GM12878 (cell line): Measurements from ENCODE around the gene ITM2C. TPM values are rescaled to one million over a fixed set of nuclear protein-coding genes. Genes with fewer than 3 reads are reported as not detected.
A peak's percentile ranks its signal among the peaks of the same experiment; 100 is the strongest.

Source experiments
- ATAC-seq: fragments of 200-7000 bp; cut with Tn5 transposase; 3 replicates; pipeline ENCODE4 v1.9.1; 2020; ENCODE audit warnings: mild to moderate bottlenecking, moderate library complexity
- BruUV-seq: library from RNA; stranded (reverse); fragments of 400-500 nt; replicated peaks from 2 replicates; lab custom pipeline; 2021; lab: Mats Ljungman, UMichigan
- CTCF ChIA-PET: fragments of 300-600 bp; sonication (Branson Sonifier 250); formaldehyde crosslinking; extraction: SDS; loops from one replicate; lab custom pipeline; 2021; ENCODE audit warnings: inconsistent platforms; lab: Yijun Ruan, JAX
- POLR2A ChIA-PET: fragments of 350-600 bp; formaldehyde crosslinking; extraction: SDS; loops from one replicate; lab custom pipeline; 2021; ENCODE audit warnings: inconsistent platforms; lab: Charles Lee
- RAD21 ChIA-PET: fragments of 300-600 bp; sonication (Branson Sonifier 250); formaldehyde crosslinking; loops from one replicate; lab custom pipeline; 2023; ENCODE audit warnings: antibody characterized with exemption; ENCODE audit not compliant: unreplicated experiment; lab: Charles Lee
- SMC1A ChIA-PET: fragments of 300-600 bp; sonication (Branson Sonifier 250); formaldehyde crosslinking; loops from one replicate; lab custom pipeline; 2023; ENCODE audit not compliant: unreplicated experiment, uncharacterized antibody; lab: Charles Lee
- DNase-seq: peaks from one replicate; pipeline ENCODE4 v3.0.0-alpha.2; 2011; ENCODE audit warnings: low read depth, low spot score
- FAIRE-seq: peaks from 3 replicates; lab custom pipeline; 2011; peaks lifted over from hg19 to GRCh38; lab: Jason Lieb, UNC
- H2AFZ ChIP-seq: 2 replicates; pipeline ENCODE4 v1.6.0; 2011; ENCODE audit warnings: low read depth, low read length, control low read depth; ENCODE audit not compliant: control insufficient read depth
- H3K27ac ChIP-seq: 2 replicates; pipeline ENCODE4 v1.5.1; 2011; ENCODE audit warnings: control low read depth; ENCODE audit not compliant: control insufficient read depth, insufficient read depth
- H3K27me3 ChIP-seq, 2 experiments: replicated peaks in 1 of 2; 2 replicates each; pipeline versions ENCODE4 v1.6.0 to v1.6.1; 2011; ENCODE audit warnings: low read length in 1 of 2; ENCODE audit not compliant: control insufficient read depth in 2 of 2, insufficient read depth in 2 of 2
- H3K36me3 ChIP-seq, 2 experiments: 2 replicates each; pipeline ENCODE4 v1.5.1; 2011; ENCODE audit warnings: low read length in 1 of 2; ENCODE audit not compliant: control insufficient read depth in 2 of 2, insufficient read depth in 2 of 2
- H3K4me1 ChIP-seq: 2 replicates; pipeline ENCODE4 v1.6.1; 2011; ENCODE audit warnings: mild to moderate bottlenecking, low read length, moderate library complexity, mixed read lengths; ENCODE audit not compliant: control insufficient read depth, insufficient read depth
- H3K4me2 ChIP-seq: 2 replicates; pipeline ENCODE4 v1.6.0; 2011; ENCODE audit warnings: control low read depth; ENCODE audit not compliant: control insufficient read depth, insufficient read depth
- H3K4me3 ChIP-seq: fragments of 200-600 bp; sonication (generic); 2 replicates; pipeline ENCODE4 v1.5.1; 2016
- H3K79me2 ChIP-seq: 2 replicates; pipeline ENCODE4 v1.6.0; 2011; ENCODE audit warnings: low read length; ENCODE audit not compliant: control insufficient read depth, insufficient read depth
- H3K9ac ChIP-seq: 2 replicates; pipeline ENCODE4 v1.8.0; 2011; ENCODE audit warnings: low read length, control low read depth, mixed read lengths; ENCODE audit not compliant: control insufficient read depth, insufficient read depth
- H3K9me3 ChIP-seq: replicated peaks from 3 replicates; pipeline ENCODE4 v1.5.1; 2011; ENCODE audit warnings: mild to moderate bottlenecking, low read length; ENCODE audit not compliant: control insufficient read depth, insufficient read depth
- H4K20me1 ChIP-seq: 2 replicates; pipeline ENCODE4 v1.6.0; 2011; ENCODE audit not compliant: control insufficient read depth, insufficient read depth
- BMI1 ChIP-seq: fragments of 450-650 bp; IDR thresholded peaks from 2 replicates; pipeline ENCODE4 v1.6.1; 2016; ENCODE audit warnings: mild to moderate bottlenecking, moderate library complexity, borderline replicate concordance
- CBX5 ChIP-seq: sonication (generic); IDR thresholded peaks from 2 replicates; pipeline ENCODE4 v1.6.1; 2016; ENCODE audit warnings: low read depth, moderate library complexity, mild to moderate bottlenecking, inconsistent platforms
- EZH2 ChIP-seq: IDR thresholded peaks from 2 replicates; pipeline ENCODE4 v1.6.1; 2012; ENCODE audit warnings: low read depth, mild to moderate bottlenecking, control low read depth, inconsistent platforms, low read length, borderline replicate concordance; ENCODE audit not compliant: control insufficient read depth
- FOXK2 ChIP-seq: fragments of 450-650 bp; IDR thresholded peaks from 2 replicates; pipeline ENCODE4 v1.6.1; 2017; ENCODE audit warnings: mild to moderate bottlenecking, moderate library complexity
- IKZF1 ChIP-seq: fragments of 450-650 bp; conservative IDR thresholded peaks from 2 replicates; pipeline ENCODE4 v1.6.1; 2017; ENCODE audit warnings: antibody characterized with exemption, mild to moderate bottlenecking
- MXI1 ChIP-seq: fragments of 150-350 bp; IDR thresholded peaks from 2 replicates; pipeline ENCODE4 v1.6.1; 2011; ENCODE audit warnings: low read depth, mild to moderate bottlenecking, inconsistent platforms, low read length, improper control_type of control experiment
- MYC ChIP-seq: IDR thresholded peaks from 2 replicates; pipeline ENCODE4 v1.6.1; 2011; ENCODE audit warnings: mild to moderate bottlenecking, low read length, moderate library complexity, inconsistent platforms; ENCODE audit not compliant: insufficient read depth, insufficient replicate concordance, insufficient read length, severe bottlenecking
- PML ChIP-seq: IDR thresholded peaks from 2 replicates; pipeline ENCODE4 v1.6.1; 2012; ENCODE audit warnings: low read length, inconsistent platforms
- RFX5 ChIP-seq: IDR thresholded peaks from 2 replicates; pipeline ENCODE4 v1.6.1; 2011; ENCODE audit warnings: low read depth, low read length, improper control_type of control experiment
- SREBF2 ChIP-seq: IDR thresholded peaks from 2 replicates; pipeline ENCODE4 v1.6.1; 2012; ENCODE audit warnings: mild to moderate bottlenecking, low read length
- SRF ChIP-seq, 2 experiments: IDR thresholded peaks; 2 replicates each; pipeline ENCODE4 v1.6.1; 2011; ENCODE audit warnings: low read depth in 2 of 2, low read length in 2 of 2, mild to moderate bottlenecking in 1 of 2, moderate library complexity in 1 of 2
- YY1 ChIP-seq: IDR thresholded peaks from 2 replicates; pipeline ENCODE4 v1.6.1; 2011; ENCODE audit warnings: low read depth, mild to moderate bottlenecking, low read length
- WGBS: methylation state at CpG from one replicate; pipeline ENCODE4 v1.1.6; 2016; ENCODE audit warnings: low lambda C conversion rate; ENCODE audit not compliant: insufficient replicate concordance, insufficient coverage; ENCODE audit errors: missing lambda C conversion rate; 5-methylcytosine and 5-hydroxymethylcytosine counted together
- in situ Hi-C: fragments of 300-500 bp; cut with MboI; formaldehyde crosslinking; loops from 9 replicates; pipeline ENCODE4 v1.14.3; 2018; ENCODE audit warnings: mixed read lengths
- intact Hi-C: fragments of 100-400 bp; cut with micrococcal nuclease; formaldehyde crosslinking; loops from one replicate; pipeline ENCODE4 v1.14.2; 2022; ENCODE audit not compliant: unreplicated experiment
- polyA plus RNA-seq, 11 experiments: library from polyadenylated mRNA; depleted of rRNA in 4 of 11; unstranded in 6 of 11; stranded (reverse) in 5 of 11; fragments of >200 nt; fragmentation: Nextera tagmentation in 4 of 11; fragmentation: Illumina TruSeq in 1 of 11; extraction: Ambion mirVana in 4 of 11; extraction: Trizol in 1 of 11; gene quantifications; 1 replicate in 1 of 11; 2 replicates in 10 of 11; pipeline versions ENCODE4 v1.2.1 to v1.2.3, GENCODE V29; 2011 to 2016; ENCODE audit warnings: inconsistent platforms in 2 of 11, missing spikeins in 2 of 11, low read depth in 1 of 11
- total RNA-seq, 4 experiments: library from RNA; depleted of rRNA in 3 of 4; stranded (reverse); fragments of >200 nt in 3 of 4; fragmentation: Illumina TruSeq in 1 of 4; extraction: Trizol in 1 of 4; gene quantifications; 2 replicates each; pipeline versions ENCODE4 v1.2.1 to v1.2.3, GENCODE V29; 2013 to 2021
- TF ChIP-seq, protein P1 (sequence below): fragments of 150-350 bp; IDR thresholded peaks from 2 replicates; pipeline ENCODE4 v1.6.1; 2014; ENCODE audit warnings: mild to moderate bottlenecking, low read depth, low read length
- TF ChIP-seq, protein P2 (sequence below): fragments of 450-650 bp; IDR thresholded peaks from 2 replicates; pipeline ENCODE4 v1.6.1; 2017; ENCODE audit warnings: mild to moderate bottlenecking, low read depth, inconsistent platforms; ENCODE audit not compliant: poor library complexity, severe bottlenecking
- TF ChIP-seq, protein P3 (sequence below): fragments of 450-650 bp; formaldehyde crosslinking; IDR thresholded peaks from 2 replicates; pipeline ENCODE4 v1.4.0; 2022; ENCODE audit warnings: mild to moderate bottlenecking, moderate library complexity

ITM2C gene
- total and polyA plus RNA-seq, 10 of the 15 experiments (the other 5 are each of a cell fraction or from before 2014, with no cell fraction given): 5.4 to 195 (median 149) TPM

DNA sequence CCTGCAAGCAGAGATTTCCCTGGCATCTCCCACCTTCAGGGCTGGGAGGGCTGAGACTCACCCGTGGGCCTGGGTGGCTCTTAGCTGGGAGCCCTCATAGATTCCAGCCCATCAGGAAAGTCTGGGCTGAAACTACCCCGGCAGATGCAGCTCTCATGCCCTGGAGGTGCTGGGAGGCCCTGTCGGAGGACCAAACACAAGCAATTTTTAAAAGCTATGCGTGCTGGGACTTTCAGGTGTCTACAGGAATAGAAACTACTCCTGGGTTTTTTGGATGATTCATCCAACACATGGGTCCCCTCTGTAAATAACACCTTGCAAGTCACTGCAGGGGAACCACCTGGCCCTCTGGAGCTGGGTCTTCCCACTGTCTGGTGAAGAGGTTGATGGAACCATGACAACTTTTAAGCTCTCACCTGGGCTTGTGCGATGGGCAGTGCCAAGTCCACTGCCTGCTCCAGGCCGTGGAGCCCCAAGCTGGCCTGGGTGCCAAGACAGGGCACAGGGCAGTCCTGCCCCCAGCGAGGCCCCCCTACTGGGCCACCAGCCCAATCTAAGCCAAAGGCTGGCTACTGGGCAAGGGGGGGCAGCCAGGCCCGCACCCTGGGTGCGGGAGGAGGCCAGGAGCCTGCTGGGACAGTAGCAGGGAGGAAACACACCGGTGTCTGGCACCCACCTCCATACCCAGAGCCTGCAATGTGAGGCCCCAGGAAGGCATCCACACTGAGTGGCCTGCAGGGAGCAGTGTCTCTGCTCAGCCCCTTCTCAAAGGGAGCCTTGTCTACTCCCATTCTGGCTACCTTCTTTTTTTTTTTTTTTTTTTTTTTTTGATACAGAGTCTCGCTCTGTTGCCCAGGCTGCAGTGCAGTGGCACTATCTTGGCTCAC, 61.4 kb downstream of the ITM2C start:
- 8% methylated on average over 10 of the region's 11 CpGs for WGBS
- ChIA-PET CTCF (interaction anchor here (0.7 to 16.2 kb wide), 18 partner anchors 8 to 127 kb away, joined by 3 to 315 read pairs (median 12); partner anchors contain the start of gene ITM2C), SMC1A (interaction anchor here (0.8 to 16.5 kb wide), 14 partner anchors 9 to 101 kb away, joined by 3 to 248 read pairs (median 4); partner anchors contain the start of gene ITM2C), RAD21 (interaction anchor here (0.6 to 11.2 kb wide), 25 partner anchors 9 to 619 kb away, joined by 3 to 261 read pairs (median 6); partner anchors contain the start of gene ITM2C), POLR2A (interaction anchor here (0.9 to 9.7 kb wide), 13 partner anchors 12 to 102 kb away, joined by 3 to 117 read pairs (median 5); no protein-coding TSS in a partner anchor)
- peak overlapping the region; percentile 98 for H3K27ac ChIP-seq
- in situ Hi-C loops (loop anchor here (10.0 kb wide), 1 partner anchor 59 kb away; no protein-coding TSS in a partner anchor), intact Hi-C loops (loop anchor here (1.0 to 2.0 kb wide), 6 partner anchors 18 to 131 kb away; partner anchors contain the start of gene PSMD1)
- H3K4me2 ChIP-seq: peak overlapping the region; percentile 93
- ATAC-seq (peak; percentile 45), FAIRE-seq (peak; percentile 35), DNase-seq (peak; percentile 70)
- H2AFZ ChIP-seq: peak overlapping the region; percentile 42
- H3K27me3 ChIP-seq: no peaks in the 10 kb centered on the region
- H3K79me2 ChIP-seq: peaks cover 43% of the 10 kb centered on the region
- no peaks in the 10 kb centered on the region for H4K20me1 ChIP-seq
- peaks cover 42% of the 10 kb centered on the region for H3K4me1 ChIP-seq
- BruUV-seq: no TSS peak
- peak overlapping the region; percentile 95 for H3K9ac ChIP-seq
- no peaks in the 10 kb centered on the region for H3K9me3 ChIP-seq
- H3K4me3 ChIP-seq: peak overlapping the region; percentile 78
- no peaks in the 10 kb centered on the region for H3K36me3 ChIP-seq
- TF ChIP-seq IKZF1 (peak; percentile 93), SRF (IDR thresholded peaks at IDR 0.05; ENCODE audit: low read depth in 2 of 2, low read length in 2 of 2) (no peak), SREBF2 (no peak), PML (no peak), EZH2 (no peak), MYC (no peak), FOXK2 (no peak), BMI1 (peak; percentile 52; the same call in 1 of the 2 replicates), MXI1 (no peak), RFX5 (no peak), CBX5 (no peak), YY1 (no peak; the same call in 1 of the 2 replicates)
- TF ChIP-seq, protein P1, sequence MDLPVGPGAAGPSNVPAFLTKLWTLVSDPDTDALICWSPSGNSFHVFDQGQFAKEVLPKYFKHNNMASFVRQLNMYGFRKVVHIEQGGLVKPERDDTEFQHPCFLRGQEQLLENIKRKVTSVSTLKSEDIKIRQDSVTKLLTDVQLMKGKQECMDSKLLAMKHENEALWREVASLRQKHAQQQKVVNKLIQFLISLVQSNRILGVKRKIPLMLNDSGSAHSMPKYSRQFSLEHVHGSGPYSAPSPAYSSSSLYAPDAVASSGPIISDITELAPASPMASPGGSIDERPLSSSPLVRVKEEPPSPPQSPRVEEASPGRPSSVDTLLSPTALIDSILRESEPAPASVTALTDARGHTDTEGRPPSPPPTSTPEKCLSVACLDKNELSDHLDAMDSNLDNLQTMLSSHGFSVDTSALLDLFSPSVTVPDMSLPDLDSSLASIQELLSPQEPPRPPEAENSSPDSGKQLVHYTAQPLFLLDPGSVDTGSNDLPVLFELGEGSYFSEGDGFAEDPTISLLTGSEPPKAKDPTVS: no peak
- TF ChIP-seq, protein P2, sequence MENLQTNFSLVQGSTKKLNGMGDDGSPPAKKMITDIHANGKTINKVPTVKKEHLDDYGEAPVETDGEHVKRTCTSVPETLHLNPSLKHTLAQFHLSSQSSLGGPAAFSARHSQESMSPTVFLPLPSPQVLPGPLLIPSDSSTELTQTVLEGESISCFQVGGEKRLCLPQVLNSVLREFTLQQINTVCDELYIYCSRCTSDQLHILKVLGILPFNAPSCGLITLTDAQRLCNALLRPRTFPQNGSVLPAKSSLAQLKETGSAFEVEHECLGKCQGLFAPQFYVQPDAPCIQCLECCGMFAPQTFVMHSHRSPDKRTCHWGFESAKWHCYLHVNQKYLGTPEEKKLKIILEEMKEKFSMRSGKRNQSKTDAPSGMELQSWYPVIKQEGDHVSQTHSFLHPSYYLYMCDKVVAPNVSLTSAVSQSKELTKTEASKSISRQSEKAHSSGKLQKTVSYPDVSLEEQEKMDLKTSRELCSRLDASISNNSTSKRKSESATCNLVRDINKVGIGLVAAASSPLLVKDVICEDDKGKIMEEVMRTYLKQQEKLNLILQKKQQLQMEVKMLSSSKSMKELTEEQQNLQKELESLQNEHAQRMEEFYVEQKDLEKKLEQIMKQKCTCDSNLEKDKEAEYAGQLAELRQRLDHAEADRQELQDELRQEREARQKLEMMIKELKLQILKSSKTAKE: peak; percentile 71
- TF ChIP-seq, protein P3, sequence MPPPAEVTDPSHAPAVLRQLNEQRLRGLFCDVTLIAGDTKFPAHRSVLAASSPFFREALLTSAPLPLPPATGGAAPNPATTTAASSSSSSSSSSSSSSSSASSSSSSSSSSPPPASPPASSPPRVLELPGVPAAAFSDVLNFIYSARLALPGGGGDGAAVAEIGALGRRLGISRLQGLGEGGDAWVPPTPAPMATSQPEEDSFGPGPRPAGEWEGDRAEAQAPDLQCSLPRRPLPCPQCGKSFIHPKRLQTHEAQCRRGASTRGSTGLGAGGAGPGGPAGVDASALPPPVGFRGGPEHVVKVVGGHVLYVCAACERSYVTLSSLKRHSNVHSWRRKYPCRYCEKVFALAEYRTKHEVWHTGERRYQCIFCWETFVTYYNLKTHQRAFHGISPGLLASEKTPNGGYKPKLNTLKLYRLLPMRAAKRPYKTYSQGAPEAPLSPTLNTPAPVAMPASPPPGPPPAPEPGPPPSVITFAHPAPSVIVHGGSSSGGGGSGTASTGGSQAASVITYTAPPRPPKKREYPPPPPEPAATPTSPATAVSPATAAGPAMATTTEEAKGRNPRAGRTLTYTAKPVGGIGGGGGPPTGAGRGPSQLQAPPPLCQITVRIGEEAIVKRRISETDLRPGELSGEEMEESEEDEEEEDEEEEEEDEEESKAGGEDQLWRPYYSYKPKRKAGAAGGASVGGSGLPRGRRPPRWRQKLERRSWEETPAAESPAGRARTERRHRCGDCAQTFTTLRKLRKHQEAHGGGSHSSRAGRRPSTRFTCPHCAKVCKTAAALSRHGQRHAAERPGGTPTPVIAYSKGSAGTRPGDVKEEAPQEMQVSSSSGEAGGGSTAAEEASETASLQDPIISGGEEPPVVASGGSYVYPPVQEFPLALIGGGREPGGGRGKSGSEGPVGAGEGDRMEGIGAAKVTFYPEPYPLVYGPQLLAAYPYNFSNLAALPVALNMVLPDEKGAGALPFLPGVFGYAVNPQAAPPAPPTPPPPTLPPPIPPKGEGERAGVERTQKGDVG (CRISPR knock-in tag): 0 out of 2 replicates have a peak, but pooled peaks have one; percentile 30
